ENCODE measurements around the gene SPDL1. TPM values are rescaled to one million over a fixed set of nuclear protein-coding genes. Genes with fewer than 3 reads are reported as not detected.

SPDL1 gene
- total RNA-seq, 2 experiments from 2014 or later, result 37.8 to 39.8 TPM

DNA sequence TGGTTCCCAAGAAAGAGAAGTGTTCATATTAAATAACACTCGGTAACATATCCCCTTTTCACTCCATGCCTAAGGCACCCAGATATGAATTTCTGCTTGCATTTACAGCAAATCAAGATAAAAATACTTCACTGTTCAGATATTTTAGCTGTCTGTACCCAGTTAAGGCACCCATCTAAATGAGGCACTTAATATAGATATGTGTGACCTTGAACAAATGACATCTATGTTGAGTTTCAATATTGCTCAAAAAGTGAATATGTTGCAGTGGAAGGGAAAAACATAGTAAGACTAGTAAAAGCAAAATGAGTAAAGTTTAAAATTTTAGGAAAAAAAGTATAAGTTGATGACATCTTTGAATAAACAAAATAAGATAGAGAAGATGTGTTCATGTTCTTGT is 32.4 kb upstream of the SPDL1 start:
- H3K4me1 Mint-ChIP-seq, result no peaks in the 10 kb centered on the region
- H3K36me3 Mint-ChIP-seq (ENCODE audit: low read depth), result no peaks in the 10 kb centered on the region
- no peak for DNase-seq
- CTCF ChIA-PET, result no interaction called here
- peaks cover 62% of the 10 kb centered on the region for H3K27me3 Mint-ChIP-seq
- no peak overlapping the region for H3K4me3 Mint-ChIP-seq
- H3K27ac Mint-ChIP-seq, result no peak overlapping the region
- H3K9me3 Mint-ChIP-seq, result no peaks in the 10 kb centered on the region
- POLR2A ChIA-PET, result no interaction called here

DNA sequence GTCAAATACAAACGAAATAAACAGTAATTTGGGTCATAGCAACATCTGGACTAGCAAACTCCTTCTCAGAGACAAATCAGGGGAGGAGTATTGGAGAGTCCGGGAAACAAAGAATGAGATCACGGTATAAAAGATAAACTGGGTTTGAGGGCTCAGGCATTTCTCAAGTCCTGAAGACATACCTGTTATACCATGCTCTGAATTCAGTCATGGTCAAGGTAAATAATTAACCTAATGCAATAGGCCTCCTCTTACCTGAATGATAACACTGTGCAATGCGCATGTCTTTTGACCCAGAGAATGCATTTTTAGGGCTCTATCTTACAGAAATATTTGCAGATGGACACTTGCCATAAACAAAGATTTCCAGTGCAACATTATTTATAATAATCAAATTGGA is 31.9 kb upstream of the SPDL1 start:
- POLR2A ChIA-PET, result no interaction called here
- no peak for DNase-seq
- no peaks in the 10 kb centered on the region for H3K36me3 Mint-ChIP-seq (ENCODE audit: low read depth)
- H3K27ac Mint-ChIP-seq, result no peak overlapping the region
- CTCF ChIA-PET, result no interaction called here
- no peaks in the 10 kb centered on the region for H3K9me3 Mint-ChIP-seq
- no peak overlapping the region for H3K4me3 Mint-ChIP-seq
- peaks cover 63% of the 10 kb centered on the region for H3K27me3 Mint-ChIP-seq
- H3K4me1 Mint-ChIP-seq, result no peaks in the 10 kb centered on the region

GRCh38 chr5:169554251-169554650 is 29.3 kb upstream of the SPDL1 start:
- ChIA-PET POLR2A (no interaction called here), CTCF (no interaction called here)
- no peaks in the 10 kb centered on the region for H3K4me1 Mint-ChIP-seq
- no peak for DNase-seq
- no peak overlapping the region for H3K4me3 Mint-ChIP-seq
- H3K27ac Mint-ChIP-seq, result no peak overlapping the region
- H3K36me3 Mint-ChIP-seq (ENCODE audit: low read depth), result no peaks in the 10 kb centered on the region
- H3K27me3 Mint-ChIP-seq, result peaks cover 56% of the 10 kb centered on the region
- H3K9me3 Mint-ChIP-seq, result peaks cover 2% of the 10 kb centered on the region

DNA sequence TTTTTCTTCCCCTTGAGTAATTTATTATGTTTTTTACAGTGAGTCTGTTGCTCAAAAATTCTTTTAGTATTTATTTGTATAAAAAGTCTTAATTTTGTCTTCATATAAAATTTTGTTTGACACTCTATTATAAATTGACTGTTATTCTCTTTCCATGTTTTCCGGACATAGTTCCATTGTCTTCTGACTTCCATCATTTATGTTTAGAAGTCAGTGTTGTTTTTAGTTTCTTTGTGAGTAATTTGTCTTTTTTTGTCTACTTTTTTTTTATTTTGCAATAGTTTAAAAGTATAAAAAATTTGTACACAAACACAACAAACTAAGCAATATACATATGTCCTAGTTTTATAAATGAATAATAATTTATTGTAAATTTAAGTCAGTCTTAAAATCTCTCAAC is 25.7 kb upstream of the SPDL1 start:
- no peak for DNase-seq
- CTCF ChIA-PET, result no interaction called here
- Mint-ChIP-seq H3K4me1 (no peaks in the 10 kb centered on the region), H3K27me3 (peaks cover 45% of the 10 kb centered on the region), H3K27ac (no peak overlapping the region), H3K4me3 (no peak overlapping the region), H3K36me3 (ENCODE audit: low read depth) (no peaks in the 10 kb centered on the region), H3K9me3 (peaks cover 2% of the 10 kb centered on the region)
- POLR2A ChIA-PET, result no interaction called here

DNA sequence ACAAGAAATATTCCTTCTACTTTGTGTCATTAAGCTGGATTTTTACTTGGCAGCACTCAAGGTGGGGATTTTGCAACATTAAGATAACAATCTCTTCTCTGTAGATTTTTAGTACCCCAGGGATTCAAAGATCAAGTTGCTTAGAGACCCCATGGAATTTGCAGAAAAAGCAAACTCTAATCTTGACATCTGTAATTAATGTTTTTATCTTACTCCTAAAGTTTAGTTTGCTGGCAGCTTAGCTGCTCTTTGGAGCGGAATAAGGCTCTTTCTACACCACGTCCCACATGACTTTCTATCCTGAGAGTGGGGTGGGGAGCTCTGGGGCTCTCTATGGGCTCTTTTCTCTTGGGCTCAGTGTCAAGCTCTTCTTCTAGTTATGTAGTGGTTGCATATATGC is 21.7 kb upstream of the SPDL1 start:
- H3K9me3 Mint-ChIP-seq, result peaks cover 2% of the 10 kb centered on the region
- H3K4me1 Mint-ChIP-seq, result no peaks in the 10 kb centered on the region
- no peaks in the 10 kb centered on the region for H3K36me3 Mint-ChIP-seq (ENCODE audit: low read depth)
- ChIA-PET CTCF (interaction anchor here (0.7 kb wide), 1 partner anchor 56 kb away, joined by 4 read pairs; no protein-coding TSS in a partner anchor), POLR2A (no interaction called here)
- no peak for DNase-seq
- no peak overlapping the region for H3K4me3 Mint-ChIP-seq
- no peak overlapping the region for H3K27ac Mint-ChIP-seq
- H3K27me3 Mint-ChIP-seq, result peaks cover 39% of the 10 kb centered on the region

- peaks cover 38% of the 10 kb centered on the region for H3K27me3 Mint-ChIP-seq
Observed at GRCh38 chr5:169563369-169563768, 20.2 kb upstream of the SPDL1 start.

GRCh38 chr5:169566202-169566601 is 17.4 kb upstream of the SPDL1 start:
- Mint-ChIP-seq H3K9me3 (no peaks in the 10 kb centered on the region), H3K27me3 (peaks cover 44% of the 10 kb centered on the region), H3K27ac (no peak overlapping the region), H3K36me3 (ENCODE audit: low read depth) (no peaks in the 10 kb centered on the region), H3K4me1 (no peaks in the 10 kb centered on the region), H3K4me3 (no peak overlapping the region)
- POLR2A ChIA-PET, result no interaction called here
- CTCF ChIA-PET, result interaction anchor here (1.2 kb wide), 1 partner anchor 15 kb away, joined by 3 read pairs; no protein-coding TSS in a partner anchor
- no peak for DNase-seq

More at GRCh38 chr5:169563369-169563768, 20.2 kb upstream of the SPDL1 start:
- ChIA-PET CTCF (no interaction called here), POLR2A (no interaction called here)
- Mint-ChIP-seq H3K9me3 (no peaks in the 10 kb centered on the region), H3K4me1 (no peaks in the 10 kb centered on the region), H3K27ac (no peak overlapping the region), H3K36me3 (ENCODE audit: low read depth) (no peaks in the 10 kb centered on the region), H3K4me3 (no peak overlapping the region)
- DNase-seq, result no peak

DNA sequence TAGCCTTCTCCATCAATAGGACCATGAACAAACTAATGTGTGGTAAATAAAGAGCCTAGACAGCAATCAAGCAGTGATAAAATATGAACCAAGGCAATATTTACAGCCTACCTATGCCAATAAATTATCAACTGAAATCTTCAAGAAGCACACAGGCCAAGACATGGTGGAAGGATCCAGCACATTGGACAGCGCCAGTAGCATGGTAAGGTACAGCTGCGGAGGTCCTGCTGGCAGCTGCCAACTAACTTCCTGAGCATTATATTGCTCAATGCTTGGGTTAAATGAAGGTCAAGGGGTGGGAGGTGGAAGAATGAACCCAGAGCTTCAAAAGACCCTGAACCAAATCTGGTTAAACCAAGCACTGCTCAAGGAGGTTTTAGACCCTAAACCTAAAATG is 16.5 kb upstream of the SPDL1 start:
- Mint-ChIP-seq H3K9me3 (no peaks in the 10 kb centered on the region), H3K36me3 (ENCODE audit: low read depth) (no peaks in the 10 kb centered on the region), H3K27me3 (peaks cover 44% of the 10 kb centered on the region), H3K4me1 (no peaks in the 10 kb centered on the region), H3K4me3 (no peak overlapping the region), H3K27ac (no peak overlapping the region)
- DNase-seq, result no peak
- CTCF ChIA-PET, result no interaction called here
- POLR2A ChIA-PET, result no interaction called here

DNA sequence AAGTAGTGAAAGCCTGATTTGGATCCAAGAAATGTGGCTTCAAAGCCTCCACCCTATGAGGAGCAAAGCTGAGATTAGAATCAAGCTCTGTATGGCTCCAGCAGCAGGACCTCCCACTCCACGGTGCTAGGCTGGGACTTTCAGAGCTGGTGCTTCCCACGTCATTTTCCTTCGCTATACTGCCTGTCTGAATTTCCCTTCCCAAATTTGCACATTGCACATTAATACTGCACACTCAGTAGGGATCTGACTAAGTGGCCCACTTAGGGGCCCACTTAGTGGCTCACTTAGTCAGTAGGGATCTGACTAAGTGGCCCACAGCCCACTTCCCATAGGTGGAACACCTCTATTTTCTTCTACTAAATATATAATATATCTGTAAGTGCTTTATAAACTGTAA is 14.1 kb upstream of the SPDL1 start:
- Mint-ChIP-seq H3K27ac (no peak overlapping the region), H3K27me3 (peaks cover 40% of the 10 kb centered on the region), H3K4me1 (no peaks in the 10 kb centered on the region), H3K4me3 (no peak overlapping the region), H3K36me3 (ENCODE audit: low read depth) (no peaks in the 10 kb centered on the region), H3K9me3 (no peaks in the 10 kb centered on the region)
- CTCF ChIA-PET, result interaction anchor here (1.0 kb wide), 1 partner anchor 12 kb away, joined by 3 read pairs; no protein-coding TSS in a partner anchor
- no peak for DNase-seq
- POLR2A ChIA-PET, result interaction anchor here (1.7 kb wide), 1 partner anchor 14 kb away, joined by 5 read pairs; the partner anchor contains the start of gene SPDL1

GRCh38 chr5:169571355-169571754 is 12.2 kb upstream of the SPDL1 start:
- ChIA-PET POLR2A (no interaction called here), CTCF (no interaction called here)
- DNase-seq, result no peak
- no peaks in the 10 kb centered on the region for H3K4me1 Mint-ChIP-seq
- no peak overlapping the region for H3K27ac Mint-ChIP-seq
- peaks cover 47% of the 10 kb centered on the region for H3K27me3 Mint-ChIP-seq
- no peaks in the 10 kb centered on the region for H3K36me3 Mint-ChIP-seq (ENCODE audit: low read depth)
- H3K9me3 Mint-ChIP-seq, result no peaks in the 10 kb centered on the region
- no peak overlapping the region for H3K4me3 Mint-ChIP-seq

DNA sequence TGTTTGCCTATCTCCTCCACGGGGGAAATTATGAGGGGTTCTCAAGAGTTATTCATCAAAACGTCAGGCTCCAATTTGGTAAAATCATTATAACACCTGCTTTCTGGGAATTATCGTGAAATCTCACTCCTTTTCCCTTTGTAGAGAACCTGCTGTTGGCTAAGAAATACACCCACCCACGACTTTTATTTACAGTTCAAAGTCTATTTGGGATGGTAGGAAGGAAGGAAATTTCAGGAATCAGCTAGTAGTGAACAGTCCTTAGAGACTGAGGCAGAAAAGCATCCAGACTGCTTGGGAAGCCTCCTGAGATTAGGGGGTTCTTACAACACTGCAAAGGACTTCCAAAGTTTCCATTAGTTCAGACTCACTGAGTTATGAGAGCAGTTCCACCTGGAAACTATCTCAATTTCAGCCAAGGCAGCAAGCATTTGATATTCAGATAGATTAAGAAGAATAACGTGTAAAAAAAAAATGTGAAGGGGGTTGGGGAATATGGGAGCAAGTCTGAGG is 9.4 kb upstream of the SPDL1 start:
- ChIA-PET POLR2A (no interaction called here), CTCF (no interaction called here)
- Mint-ChIP-seq H3K4me3 (no peak overlapping the region), H3K27ac (no peak overlapping the region), H3K9me3 (no peaks in the 10 kb centered on the region), H3K27me3 (peaks cover 44% of the 10 kb centered on the region), H3K4me1 (no peaks in the 10 kb centered on the region), H3K36me3 (ENCODE audit: low read depth) (no peaks in the 10 kb centered on the region)
- no peak for DNase-seq

- Mint-ChIP-seq H3K9me3 (no peaks in the 10 kb centered on the region), H3K27me3 (peaks cover 33% of the 10 kb centered on the region), H3K4me1 (peaks cover 4% of the 10 kb centered on the region), H3K27ac (no peak overlapping the region), H3K36me3 (ENCODE audit: low read depth) (no peaks in the 10 kb centered on the region), H3K4me3 (no peak overlapping the region)
- CTCF ChIA-PET, result no interaction called here
- POLR2A ChIA-PET, result no interaction called here
- DNase-seq, result no peak
Observed at GRCh38 chr5:169576181-169576598, 7.4 kb upstream of the SPDL1 start.

GRCh38 chr5:169577951-169578350 is 5.6 kb upstream of the SPDL1 start:
- Mint-ChIP-seq H3K27ac (no peak overlapping the region), H3K4me3 (no peak overlapping the region), H3K9me3 (no peaks in the 10 kb centered on the region), H3K27me3 (peaks cover 35% of the 10 kb centered on the region), H3K36me3 (ENCODE audit: low read depth) (no peaks in the 10 kb centered on the region), H3K4me1 (peaks cover 11% of the 10 kb centered on the region)
- no peak for DNase-seq
- POLR2A ChIA-PET, result no interaction called here
- CTCF ChIA-PET, result no interaction called here

DNA sequence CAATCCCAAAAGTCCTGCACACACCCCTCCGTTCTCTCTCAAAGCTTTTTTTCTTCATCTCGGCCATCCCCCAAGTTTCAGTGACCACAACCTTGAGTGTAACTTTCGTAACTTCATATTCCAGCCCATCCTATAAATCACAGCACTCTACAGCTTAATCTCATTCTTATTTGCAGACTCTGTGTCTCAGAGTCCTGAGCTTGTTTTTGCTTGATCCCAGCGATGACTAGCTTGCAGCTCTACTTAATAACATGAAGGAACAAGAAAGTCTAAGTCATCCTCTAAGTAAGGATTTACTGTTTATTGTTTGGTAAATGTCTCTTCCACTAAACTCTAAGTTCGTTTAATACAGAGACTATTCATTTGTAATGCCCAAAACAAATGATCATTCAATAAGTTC is 2.6 kb upstream of the SPDL1 start:
- ChIA-PET POLR2A (interaction anchor here (0.7 to 1.1 kb wide), 2 partner anchors 57 kb away, joined by 3 to 5 read pairs; no protein-coding TSS in a partner anchor), CTCF (interaction anchor here (0.7 to 1.5 kb wide), 9 partner anchors 11 to 593 kb away, joined by 3 to 9 read pairs (median 3); no protein-coding TSS in a partner anchor)
- Mint-ChIP-seq H3K27ac (no peak overlapping the region), H3K9me3 (no peaks in the 10 kb centered on the region), H3K4me3 (no peak overlapping the region), H3K36me3 (ENCODE audit: low read depth) (peaks cover 4% of the 10 kb centered on the region), H3K27me3 (peaks cover 19% of the 10 kb centered on the region), H3K4me1 (peaks cover 29% of the 10 kb centered on the region)
- no peak for DNase-seq

All from activated CD4-positive, alpha-beta memory T cell treated with anti-CD3 and anti-CD28 coated beads, Interleukin-2, amount 10 ng/mL, durations not matched to agents 7 days and 5 days (primary cell).